Activated T-helper 17 cell treated with anti-CD3 and anti-CD28 coated beads, Interleukin-2, amount 50 U/mL, for 72 hours (primary cell): ENCODE results near the gene KRT24. TPM values are rescaled to one million over a fixed set of nuclear protein-coding genes. Genes with fewer than 3 reads are reported as not detected.

Experiments
- ATAC-seq: fragments of 150-1000 bp; cut with Tn5 transposase; replicated peaks from 2 replicates; pipeline ENCODE4 v1.10.0; 2021; ENCODE audit warnings: mild to moderate bottlenecking, moderate library complexity
- H3K27ac Mint-ChIP-seq: one replicate; pipeline ENCODE4 v1.8.0; 2022; ENCODE audit warnings: mixed read lengths
- H3K27me3 Mint-ChIP-seq: one replicate; pipeline ENCODE4 v1.8.0; 2022; ENCODE audit warnings: mixed read lengths
- H3K36me3 Mint-ChIP-seq: one replicate; pipeline ENCODE4 v1.8.0; 2022; ENCODE audit warnings: low read depth, mild to moderate bottlenecking, mixed read lengths
- H3K4me1 Mint-ChIP-seq: one replicate; pipeline ENCODE4 v1.8.0; 2022; ENCODE audit warnings: mixed read lengths
- H3K4me3 Mint-ChIP-seq: one replicate; pipeline ENCODE4 v1.8.0; 2022; ENCODE audit warnings: mild to moderate bottlenecking, mixed read lengths
- H3K9me3 Mint-ChIP-seq: one replicate; pipeline ENCODE4 v1.8.0; 2022; ENCODE audit warnings: mixed read lengths
- total RNA-seq, 2 donors: library from RNA; stranded (reverse); gene quantifications; one replicate each; pipeline ENCODE4 v1.2.3, GENCODE V29; 2022

KRT24 gene
- total RNA-seq, 2 donors from 2014 or later: not detected

DNA sequence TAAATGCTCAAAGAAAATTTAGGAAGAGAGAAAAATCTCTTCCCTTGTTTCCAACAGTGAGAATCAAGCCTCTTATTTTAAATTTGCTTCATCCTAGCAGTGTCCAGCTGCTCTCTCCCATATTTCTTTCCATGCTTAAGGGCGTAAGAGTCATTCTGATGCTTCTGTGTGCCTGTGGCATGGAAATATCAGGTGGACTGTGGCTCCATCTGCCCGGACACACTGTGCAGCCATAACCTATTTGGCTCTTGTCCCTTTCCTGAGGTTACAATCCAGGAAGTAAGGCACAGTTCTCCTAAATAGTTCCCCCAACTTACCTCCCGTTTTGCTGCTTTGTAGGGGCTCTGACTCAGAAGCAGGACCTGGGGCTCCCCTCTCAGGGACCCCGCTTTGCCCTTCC, 32.3 kb downstream of the KRT24 start:
- Mint-ChIP-seq H3K9me3 (no peaks in the 10 kb centered on the region), H3K4me1 (no peaks in the 10 kb centered on the region), H3K4me3 (no peak overlapping the region), H3K36me3 (no peaks in the 10 kb centered on the region), H3K27me3 (peaks cover 9% of the 10 kb centered on the region), H3K27ac (no peak overlapping the region)
- no peak for ATAC-seq

GRCh38 chr17:40666331-40666730, 37.2 kb downstream of the KRT24 start:
- H3K9me3 Mint-ChIP-seq: no peaks in the 10 kb centered on the region
- no peak overlapping the region for H3K27ac Mint-ChIP-seq
- H3K4me3 Mint-ChIP-seq: no peak overlapping the region
- no peaks in the 10 kb centered on the region for H3K4me1 Mint-ChIP-seq
- peaks cover 17% of the 10 kb centered on the region for H3K27me3 Mint-ChIP-seq
- H3K36me3 Mint-ChIP-seq: no peaks in the 10 kb centered on the region
- ATAC-seq: no peak

GRCh38 chr17:40664582-40665333, 38.8 kb downstream of the KRT24 start, which contains the start of gene KRT222:
TSS of gene KRT222 (minus strand) at chr17:40665177. CDS start at chr17:40665099, 78 bp downstream.
- Mint-ChIP-seq H3K4me1 (no peaks in the 10 kb centered on the region), H3K4me3 (no peak within 1 kb of the TSS), H3K36me3 (no peaks in the 10 kb centered on the region), H3K27ac (no peak within 1 kb of the TSS), H3K27me3 (peaks cover 17% of the 10 kb centered on the region), H3K9me3 (no peaks in the 10 kb centered on the region)
- no peak for ATAC-seq

DNA sequence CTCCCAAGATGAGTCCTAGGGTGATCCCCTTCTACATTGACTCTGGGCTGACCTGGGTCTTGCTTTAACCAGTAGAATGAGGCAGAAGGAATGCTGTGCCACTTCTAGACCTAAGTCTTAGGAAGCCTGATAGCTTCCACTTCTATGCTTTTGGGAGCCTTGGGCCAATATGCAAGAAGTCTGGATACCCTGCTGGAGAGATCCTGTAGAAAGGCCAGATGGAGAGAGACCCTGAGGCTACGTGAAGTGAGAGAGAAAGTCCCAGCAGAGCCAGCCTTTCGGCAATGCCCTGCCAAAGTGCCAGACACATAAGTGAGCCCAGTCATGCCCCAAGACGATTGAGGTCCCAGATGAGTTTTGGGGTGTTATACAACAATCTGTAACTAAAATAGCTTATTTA, 40.3 kb downstream of the KRT24 start:
- Mint-ChIP-seq H3K9me3 (no peaks in the 10 kb centered on the region), H3K36me3 (no peaks in the 10 kb centered on the region), H3K27ac (no peak overlapping the region), H3K27me3 (peaks cover 21% of the 10 kb centered on the region), H3K4me1 (no peaks in the 10 kb centered on the region), H3K4me3 (no peak overlapping the region)
- ATAC-seq: no peak

DNA sequence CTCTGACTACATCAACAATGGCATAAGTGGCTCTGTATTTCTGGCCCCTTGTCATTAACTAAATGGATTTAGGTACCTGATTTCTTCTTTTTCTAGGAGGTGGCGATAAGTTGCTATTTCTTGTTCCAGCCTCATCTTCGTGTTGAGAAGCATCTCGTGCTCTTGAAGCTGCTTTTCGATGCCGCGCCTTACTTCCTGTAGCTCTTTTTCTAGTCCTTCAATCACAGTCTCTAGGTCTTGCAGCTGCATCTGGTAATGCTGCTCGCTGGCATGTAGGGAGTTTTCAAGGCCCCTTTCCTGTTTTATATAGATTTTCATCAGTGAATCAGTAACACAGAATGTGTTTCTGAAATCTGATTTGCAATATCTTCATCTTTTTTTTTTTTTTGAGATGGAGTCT, 43.6 kb downstream of the KRT24 start:
- Mint-ChIP-seq H3K27me3 (peaks cover 11% of the 10 kb centered on the region), H3K27ac (no peak overlapping the region), H3K9me3 (no peaks in the 10 kb centered on the region), H3K36me3 (no peaks in the 10 kb centered on the region), H3K4me3 (peak overlapping the region; percentile 9), H3K4me1 (no peaks in the 10 kb centered on the region)
- no peak for ATAC-seq

GRCh38 chr17:40658396-40658795, 45.2 kb downstream of the KRT24 start:
- peaks cover 8% of the 10 kb centered on the region for H3K27me3 Mint-ChIP-seq
- H3K4me3 Mint-ChIP-seq: no peak overlapping the region
- H3K27ac Mint-ChIP-seq: no peak overlapping the region
- ATAC-seq: no peak
- H3K9me3 Mint-ChIP-seq: no peaks in the 10 kb centered on the region
- no peaks in the 10 kb centered on the region for H3K4me1 Mint-ChIP-seq
- H3K36me3 Mint-ChIP-seq: no peaks in the 10 kb centered on the region

DNA sequence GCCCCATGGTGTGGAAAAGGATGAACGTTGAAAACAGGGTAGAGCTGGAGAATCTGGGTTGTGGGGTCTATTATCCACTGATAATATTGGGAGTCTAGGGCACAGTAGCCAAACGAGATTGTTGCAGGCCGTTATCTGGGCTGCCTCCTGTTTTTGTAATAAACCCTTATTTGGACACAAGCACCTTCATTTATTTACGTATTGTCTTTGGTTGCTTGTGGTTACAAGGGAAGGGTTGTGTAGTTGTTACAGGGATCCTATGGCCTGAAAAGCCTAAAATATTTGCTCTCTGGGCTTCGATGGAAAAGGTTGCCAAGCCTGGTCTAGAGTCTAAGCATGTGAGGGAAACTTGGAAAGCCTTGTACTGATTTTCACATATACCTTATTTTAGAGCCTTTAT, 51.6 kb downstream of the KRT24 start:
- Mint-ChIP-seq H3K4me3 (no peak overlapping the region), H3K27me3 (no peaks in the 10 kb centered on the region), H3K9me3 (no peaks in the 10 kb centered on the region), H3K36me3 (peaks cover 7% of the 10 kb centered on the region), H3K4me1 (peaks cover 5% of the 10 kb centered on the region), H3K27ac (no peak overlapping the region)
- no peak for ATAC-seq

DNA sequence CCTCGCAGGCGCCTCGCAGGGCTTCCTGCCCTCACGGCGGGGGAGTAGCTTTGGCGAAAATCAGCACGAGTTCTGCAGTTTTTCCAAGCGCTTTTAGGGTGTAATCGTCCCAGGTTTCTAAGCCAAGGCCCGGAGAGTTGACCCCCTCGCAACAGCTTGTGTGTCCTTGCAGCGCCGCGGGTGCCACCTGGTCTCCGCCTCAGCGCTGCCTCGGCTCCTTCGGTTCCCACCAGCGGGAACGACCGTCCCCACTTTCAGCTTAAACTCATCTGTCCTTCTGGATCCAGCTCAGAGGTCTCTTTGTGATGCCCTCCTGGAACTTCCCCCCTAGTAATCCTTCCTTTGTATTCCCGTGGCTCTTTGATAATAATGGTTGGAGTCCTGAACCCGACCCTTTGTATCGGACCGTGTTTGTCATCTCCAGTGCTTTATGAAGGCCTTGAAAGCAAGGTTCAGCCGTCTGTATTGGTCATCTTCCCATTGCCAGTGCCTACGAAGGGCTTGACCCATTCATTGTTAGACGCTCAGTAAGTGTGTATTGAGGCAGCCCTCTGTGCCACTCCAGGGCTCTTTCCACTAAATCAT, 55.1 kb downstream of the KRT24 start:
- Mint-ChIP-seq H3K4me3 (peak overlapping the region; percentile 89), H3K9me3 (no peaks in the 10 kb centered on the region), H3K36me3 (peaks cover 34% of the 10 kb centered on the region), H3K4me1 (peaks cover 18% of the 10 kb centered on the region), H3K27ac (peak overlapping the region; percentile 96), H3K27me3 (no peaks in the 10 kb centered on the region)
- peak; percentile 37 for ATAC-seq

Other genes starting within 250 kb of the KRT24 start
- gene TNS4, start 202.1 kb downstream of the KRT24 start, total RNA-seq: 10 to 100 TPM in 1 of 2 donors, 1 to 10 TPM in 1; 8.8 to 19.8 TPM
- 100 to 1,000 TPM; 140 to 304 TPM for gene CCR7, start 138.3 kb downstream of the KRT24 start, total RNA-seq
- gene SMARCE1, start 55.9 kb downstream of the KRT24 start, total RNA-seq: 10 to 100 TPM; 82.1 to 85.5 TPM
- gene KRT222, start 38.6 kb downstream of the KRT24 start, total RNA-seq: not detected
- not detected for gene KRT25, start 51.6 kb upstream of the KRT24 start, total RNA-seq
- not detected for gene KRT26, start 68.4 kb upstream of the KRT24 start, total RNA-seq
- gene KRT27, start 78.8 kb upstream of the KRT24 start, total RNA-seq: not detected
- not detected for gene KRT28, start 96.2 kb upstream of the KRT24 start, total RNA-seq
- gene KRT10, start 118.9 kb upstream of the KRT24 start, total RNA-seq: 10 to 100 TPM; 29.0 to 45.9 TPM
- gene KRT12, start 163.5 kb upstream of the KRT24 start, total RNA-seq: not detected
- gene KRT20, start 181.5 kb upstream of the KRT24 start, total RNA-seq: not detected
- gene KRT23, start 233.9 kb upstream of the KRT24 start, total RNA-seq: under 1 TPM in 1 of 2 donors, not detected in 1; 0.50 TPM